Stomach (tissue), 4 donors: Measurements from ENCODE around the gene P2RX6.

Experiments used
- POLR2AphosphoS5 ChIP-seq, 3 donors: sonication (generic); formaldehyde crosslinking; IDR thresholded peaks; one replicate each; pipeline ENCODE4 v1.6.1; 2016; ENCODE audit warnings: antibody characterized with exemption in 3 of 3
- TF ChIP-seq, protein P1 (sequence below), 7 experiments: fragments of 450-650 bp in 4 of 7; fragments of 200-600 bp in 3 of 7; sonication (generic) in 3 of 7; IDR thresholded peaks; one replicate each; pipeline ENCODE4 v1.5.1; 2016 to 2019; ENCODE audit warnings: antibody characterized with exemption in 7 of 7, control low read depth in 2 of 7, mild to moderate bottlenecking in 1 of 7

DNA sequence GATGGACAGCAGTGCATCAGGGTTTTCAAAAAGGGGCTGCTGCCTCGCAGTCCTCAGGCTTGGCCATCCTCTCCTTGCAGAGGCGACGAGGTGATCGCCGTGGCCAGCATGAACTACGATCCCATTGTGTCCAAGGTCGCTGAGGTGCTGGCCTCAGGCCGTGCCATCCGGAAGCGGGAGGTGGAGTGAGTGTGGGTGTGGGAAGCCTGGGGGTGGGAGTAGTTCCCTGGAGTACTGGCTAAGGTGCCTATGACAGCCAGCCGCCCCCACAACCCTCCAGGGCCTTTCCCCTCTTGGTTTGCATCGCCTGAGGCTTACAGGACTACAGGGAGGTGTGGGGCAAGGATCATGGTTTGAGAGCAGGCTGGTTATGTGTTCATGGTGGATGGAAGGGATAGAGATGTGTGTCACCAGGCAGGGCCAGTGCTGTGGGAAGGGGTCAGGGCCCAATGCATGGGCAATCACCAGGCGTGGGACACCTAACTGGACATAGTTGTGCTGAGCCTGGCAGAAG lies 35.0 kb upstream of the P2RX6 start:
- TF ChIP-seq, protein P1, sequence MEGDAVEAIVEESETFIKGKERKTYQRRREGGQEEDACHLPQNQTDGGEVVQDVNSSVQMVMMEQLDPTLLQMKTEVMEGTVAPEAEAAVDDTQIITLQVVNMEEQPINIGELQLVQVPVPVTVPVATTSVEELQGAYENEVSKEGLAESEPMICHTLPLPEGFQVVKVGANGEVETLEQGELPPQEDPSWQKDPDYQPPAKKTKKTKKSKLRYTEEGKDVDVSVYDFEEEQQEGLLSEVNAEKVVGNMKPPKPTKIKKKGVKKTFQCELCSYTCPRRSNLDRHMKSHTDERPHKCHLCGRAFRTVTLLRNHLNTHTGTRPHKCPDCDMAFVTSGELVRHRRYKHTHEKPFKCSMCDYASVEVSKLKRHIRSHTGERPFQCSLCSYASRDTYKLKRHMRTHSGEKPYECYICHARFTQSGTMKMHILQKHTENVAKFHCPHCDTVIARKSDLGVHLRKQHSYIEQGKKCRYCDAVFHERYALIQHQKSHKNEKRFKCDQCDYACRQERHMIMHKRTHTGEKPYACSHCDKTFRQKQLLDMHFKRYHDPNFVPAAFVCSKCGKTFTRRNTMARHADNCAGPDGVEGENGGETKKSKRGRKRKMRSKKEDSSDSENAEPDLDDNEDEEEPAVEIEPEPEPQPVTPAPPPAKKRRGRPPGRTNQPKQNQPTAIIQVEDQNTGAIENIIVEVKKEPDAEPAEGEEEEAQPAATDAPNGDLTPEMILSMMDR (IDR thresholded peaks at IDR 0.05), result no peak
- no peak for TF ChIP-seq POLR2AphosphoS5 (IDR thresholded peaks at IDR 0.05)
